K562 (cell line): ENCODE measurements around the gene ARHGAP18. TPM values are rescaled to one million over a fixed set of nuclear protein-coding genes. Genes with fewer than 3 reads are reported as not detected.

ENCODE experiments used
- ATAC-seq: fragments of 200-7000 bp; cut with Tn5 transposase; 3 replicates; pipeline ENCODE4 v1.9.1; 2020; ENCODE audit warnings: moderate library complexity
- BruUV-seq: library from RNA; stranded (reverse); fragments of 400-500 nt; replicated peaks from 2 replicates; lab custom pipeline; 2021; lab: Mats Ljungman, UMichigan
- CTCF ChIA-PET: fragments of 300-600 bp; formaldehyde crosslinking; extraction: SDS; loops from one replicate; lab custom pipeline; 2021; ENCODE audit warnings: low intra/inter-chr PET ratio; lab: Yijun Ruan, JAX
- POLR2A ChIA-PET: fragments of 300-600, 350-650 bp; sonication (Branson Sonifier 250); formaldehyde crosslinking; extraction: SDS; loops from one replicate; lab custom pipeline; 2021; ENCODE audit warnings: antibody characterized with exemption, inconsistent platforms; lab: Yijun Ruan, JAX
- DNase-seq, 4 experiments: peaks; one replicate each; pipeline versions ENCODE4 v3.0.0 to v3.0.0-alpha.2; 2011 to 2018; ENCODE audit warnings: low spot score in 3 of 4, mixed read lengths in 3 of 4; ENCODE audit errors: extremely low read depth in 1 of 4
- FAIRE-seq: peaks from 2 replicates; lab custom pipeline; 2011; peaks lifted over from hg19 to GRCh38; lab: Jason Lieb, UNC
- H2AFZ ChIP-seq: 2 replicates; pipeline ENCODE4 v1.6.0; 2011; ENCODE audit warnings: low read depth, low read length, control low read depth, inconsistent platforms
- H3K27ac ChIP-seq: fragments of 200-600 bp; 3 replicates; pipeline ENCODE4 v1.8.0; 2011; ENCODE audit warnings: low read depth, mild to moderate bottlenecking, control low read depth, inconsistent platforms, low read length, moderate library complexity, mixed read lengths; ENCODE audit errors: extremely low read depth
- H3K27me3 ChIP-seq, 2 experiments: fragments of 300-600 bp in 1 of 2; 2 replicates in 1 of 2; 3 replicates in 1 of 2; pipeline versions ENCODE4 v1.6.0 to v1.8.0; 2011; ENCODE audit warnings: inconsistent platforms in 2 of 2, low read length in 2 of 2, mild to moderate bottlenecking in 1 of 2, mixed read lengths in 1 of 2, moderate library complexity in 1 of 2; ENCODE audit not compliant: control insufficient read depth in 2 of 2, insufficient read depth in 2 of 2
- H3K36me3 ChIP-seq: fragments of 300-600 bp; 3 replicates; pipeline ENCODE4 v1.8.0; 2011; ENCODE audit warnings: mild to moderate bottlenecking, low read length, inconsistent platforms; ENCODE audit not compliant: control insufficient read depth, insufficient read depth
- H3K4me1 ChIP-seq, 2 experiments: fragments of 200-600 bp in 1 of 2; replicated peaks in 1 of 2; 2 replicates in 1 of 2; 3 replicates in 1 of 2; pipeline versions ENCODE4 v1.5.1 to v1.8.0; 2011; ENCODE audit warnings: inconsistent platforms in 2 of 2, low read length in 2 of 2, mild to moderate bottlenecking in 1 of 2, mixed read lengths in 1 of 2, moderate library complexity in 1 of 2; ENCODE audit not compliant: control insufficient read depth in 2 of 2, insufficient read depth in 2 of 2
- H3K4me2 ChIP-seq: 2 replicates; pipeline ENCODE4 v1.6.1; 2011; ENCODE audit warnings: low read length, control low read depth, inconsistent platforms, mixed read lengths; ENCODE audit not compliant: insufficient read depth
- H3K4me3 ChIP-seq: fragments of 200-600 bp; sonication (generic), shearing (Covaris generic); 2 replicates; pipeline ENCODE4 v1.5.1; 2016; ENCODE audit warnings: control low read depth, inconsistent platforms
- H3K79me2 ChIP-seq: fragments of 200-600 bp; 3 replicates; pipeline ENCODE4 v1.8.0; 2011; ENCODE audit warnings: low read length, inconsistent platforms; ENCODE audit not compliant: control insufficient read depth, insufficient read depth
- H3K9ac ChIP-seq, 2 experiments: 2 replicates each; pipeline versions ENCODE4 v1.6.0 to v1.6.1; 2011; ENCODE audit warnings: low read depth in 2 of 2, low read length in 2 of 2, control low read depth in 1 of 2, inconsistent platforms in 1 of 2, mild to moderate bottlenecking in 1 of 2, mixed read lengths in 1 of 2; ENCODE audit not compliant: insufficient read depth in 1 of 2
- H3K9me1 ChIP-seq: one replicate; pipeline ENCODE4 v1.6.0; 2011; ENCODE audit warnings: inconsistent platforms, mild to moderate bottlenecking, low read length, moderate library complexity; ENCODE audit not compliant: control insufficient read depth, insufficient read depth
- H3K9me3 ChIP-seq: replicated peaks from 2 replicates; pipeline ENCODE4 v1.5.1; 2011; ENCODE audit warnings: low read depth, low read length, inconsistent platforms; ENCODE audit not compliant: control insufficient read depth, insufficient read depth
- H4K20me1 ChIP-seq: replicated peaks from 2 replicates; pipeline ENCODE4 v1.6.1; 2011; ENCODE audit warnings: low read length, inconsistent platforms, mixed read lengths; ENCODE audit not compliant: control insufficient read depth, insufficient read depth
- CBFA2T2 ChIP-seq: fragments of 450-650 bp; conservative IDR thresholded peaks from 2 replicates; pipeline ENCODE4 v1.6.1; 2017; ENCODE audit warnings: mild to moderate bottlenecking
- CC2D1A ChIP-seq: fragments of 450-650 bp; IDR thresholded peaks from 2 replicates; pipeline ENCODE4 v1.6.1; 2017; ENCODE audit warnings: mild to moderate bottlenecking
- CEBPG ChIP-seq, 3 experiments: fragments of 200-800 bp in 1 of 3; sonication (Bioruptor generic) in 1 of 3; sonication (generic) in 1 of 3; formaldehyde crosslinking in 1 of 3; IDR thresholded peaks in 2 of 3; conservative IDR thresholded peaks in 1 of 3; 2 replicates each; pipeline versions ENCODE4 v1.6.1 to v1.8.0; 2016 to 2022; ENCODE audit warnings: missing compliant biosample characterization in 2 of 3, missing genetic modification characterization in 2 of 3, mild to moderate bottlenecking in 1 of 3, missing genetic modification reagents in 1 of 3
- ERF ChIP-seq: fragments of 450-650 bp; formaldehyde crosslinking; IDR thresholded peaks from 2 replicates; pipeline ENCODE4 v1.4.0; 2020; ENCODE audit warnings: mild to moderate bottlenecking, mixed read lengths
- FOXJ3 ChIP-seq: sonication (generic); formaldehyde crosslinking; IDR thresholded peaks from 2 replicates; pipeline ENCODE4 v1.4.0; 2020; ENCODE audit warnings: mild to moderate bottlenecking, missing genetic modification reagents
- GABPA ChIP-seq: fragments of 200-800 bp; sonication (Bioruptor generic); conservative IDR thresholded peaks from 2 replicates; pipeline ENCODE4 v1.6.1; 2016; ENCODE audit warnings: low read depth, missing genetic modification characterization, missing compliant biosample characterization
- KDM4B ChIP-seq, 2 experiments: fragments of 450-650 bp in 1 of 2; sonication (generic) in 1 of 2; IDR thresholded peaks; 2 replicates each; pipeline ENCODE4 v1.6.1; 2016 to 2017; ENCODE audit warnings: borderline replicate concordance in 2 of 2, antibody characterized with exemption in 1 of 2, low read depth in 1 of 2, mild to moderate bottlenecking in 1 of 2
- NCOR1 ChIP-seq: fragments of 450-650 bp; IDR thresholded peaks from 2 replicates; pipeline ENCODE4 v1.6.1; 2016; ENCODE audit warnings: mild to moderate bottlenecking, moderate library complexity
- RBM15 ChIP-seq: fragments of 200-400 bp; formaldehyde crosslinking; IDR thresholded peaks from 2 replicates; pipeline ENCODE4 v1.6.1; 2018; ENCODE audit warnings: mild to moderate bottlenecking, low read length, moderate library complexity; ENCODE audit not compliant: insufficient read depth
- TCF7 ChIP-seq: sonication (generic); IDR thresholded peaks from 2 replicates; pipeline ENCODE4 v1.6.1; 2016; ENCODE audit warnings: antibody characterized with exemption, borderline replicate concordance
- ZNF280A ChIP-seq: fragments of 450-650 bp; IDR thresholded peaks from 2 replicates; pipeline ENCODE4 v1.6.1; 2018; ENCODE audit warnings: mild to moderate bottlenecking, low read depth; ENCODE audit not compliant: partially characterized antibody
- ZNF347 ChIP-seq: fragments of 450-650 bp; formaldehyde crosslinking; IDR thresholded peaks from 2 replicates; pipeline ENCODE4 v1.4.0; 2020; ENCODE audit warnings: low read depth, mild to moderate bottlenecking, moderate library complexity
- ZNF699 ChIP-seq: fragments of 250-450 bp; sonication (Bioruptor Pico); IDR thresholded peaks from 2 replicates; pipeline ENCODE4 v1.8.0; 2021; ENCODE audit warnings: mild to moderate bottlenecking, moderate library complexity; ENCODE audit not compliant: insufficient replicate concordance
- WGBS: fragments of 100-300 bp; shearing (Covaris generic); methylation state at CpG from one replicate; pipeline ENCODE4 v1.1.6; 2016; ENCODE audit warnings: low coverage, mixed read lengths; ENCODE audit not compliant: insufficient coverage; ENCODE audit errors: missing lambda C conversion rate; 5-methylcytosine and 5-hydroxymethylcytosine counted together
- in situ Hi-C: fragments of 300-500 bp; cut with MboI; formaldehyde crosslinking; loops from 4 replicates; pipeline ENCODE4 v1.15.0; 2018; ENCODE audit warnings: inconsistent platforms, mixed read lengths
- intact Hi-C: fragments of 100-400 bp; cut with micrococcal nuclease; formaldehyde crosslinking; loops from 2 replicates; pipeline ENCODE4 v1.14.2; 2022
- polyA plus RNA-seq, 8 experiments: library from polyadenylated mRNA; depleted of rRNA in 4 of 8; stranded (reverse) in 5 of 8; unstranded in 3 of 8; fragments of >200 nt; fragmentation: Nextera tagmentation in 2 of 8; fragmentation: Illumina TruSeq in 1 of 8; extraction: Ambion mirVana in 2 of 8; extraction: Trizol in 1 of 8; gene quantifications; 2 replicates each; pipeline versions ENCODE4 v1.2.1 to v1.2.3, GENCODE V29; 2011 to 2014; ENCODE audit warnings: inconsistent platforms in 1 of 8, missing spikeins in 1 of 8
- total RNA-seq, 7 experiments: library from RNA; depleted of rRNA in 6 of 7; stranded (reverse); fragments of >200 nt in 6 of 7; fragmentation: Illumina TruSeq in 2 of 7; extraction: Trizol in 2 of 7; gene quantifications; 2 replicates each; pipeline versions ENCODE4 v1.2.1 to v1.2.3, GENCODE V29; 2011 to 2021; ENCODE audit warnings: low replicate concordance in 1 of 7
- TF ChIP-seq, protein P1 (sequence below): fragments of 450-650 bp; IDR thresholded peaks from 2 replicates; pipeline ENCODE4 v1.6.1; 2016; ENCODE audit warnings: borderline replicate concordance
- TF ChIP-seq, protein P2 (sequence below), 3 experiments: IDR thresholded peaks in 2 of 3; conservative IDR thresholded peaks in 1 of 3; 2 replicates each; pipeline ENCODE4 v1.5.1; 2011 to 2012; ENCODE audit warnings: low read length in 3 of 3, mild to moderate bottlenecking in 3 of 3, control low read depth in 2 of 3, improper control_type of control experiment in 1 of 3, inconsistent platforms in 1 of 3, low read depth in 1 of 3, mixed read lengths in 1 of 3, moderate library complexity in 1 of 3; ENCODE audit not compliant: insufficient read depth in 2 of 3

The ARHGAP18 gene
- total and polyA plus RNA-seq, 9 of the 15 experiments (the other 6 are each of a cell fraction or from before 2014, with no cell fraction given): 13.3 to 29.7 (median 21.1) TPM

DNA sequence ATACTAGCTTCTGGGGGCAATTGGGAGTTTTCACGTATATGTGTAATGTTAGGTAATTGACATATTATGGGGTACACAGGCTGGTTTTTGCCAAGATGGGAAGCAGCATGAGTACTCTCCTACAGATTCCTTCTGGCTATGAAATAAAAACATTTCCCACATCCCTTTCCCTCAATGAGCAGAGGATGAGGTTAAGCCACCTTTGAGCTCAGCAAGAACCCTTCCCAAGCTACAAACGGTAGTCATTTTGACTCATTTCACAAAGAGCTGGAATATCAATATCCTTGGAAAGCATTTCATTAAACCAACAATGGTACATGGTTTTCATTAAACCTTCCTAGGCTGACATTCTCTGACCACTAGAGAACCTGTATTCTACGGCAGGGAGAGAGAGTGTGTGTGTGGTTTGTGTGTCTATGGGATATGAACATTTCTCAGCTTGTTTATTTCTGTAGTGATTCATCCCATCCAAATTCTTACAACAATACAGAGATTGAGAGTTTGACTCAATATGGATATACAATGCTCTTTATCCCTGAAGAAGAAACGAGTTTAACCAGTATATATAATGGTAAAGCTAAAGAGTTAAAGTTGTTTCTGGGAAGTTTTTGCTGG is 119.5 kb downstream of the ARHGAP18 start (continued):
- TF ChIP-seq ZNF280A: no peak
- TF ChIP-seq ZNF699: no peak
- TF ChIP-seq, all 486 proteins: peak for 0

DNA sequence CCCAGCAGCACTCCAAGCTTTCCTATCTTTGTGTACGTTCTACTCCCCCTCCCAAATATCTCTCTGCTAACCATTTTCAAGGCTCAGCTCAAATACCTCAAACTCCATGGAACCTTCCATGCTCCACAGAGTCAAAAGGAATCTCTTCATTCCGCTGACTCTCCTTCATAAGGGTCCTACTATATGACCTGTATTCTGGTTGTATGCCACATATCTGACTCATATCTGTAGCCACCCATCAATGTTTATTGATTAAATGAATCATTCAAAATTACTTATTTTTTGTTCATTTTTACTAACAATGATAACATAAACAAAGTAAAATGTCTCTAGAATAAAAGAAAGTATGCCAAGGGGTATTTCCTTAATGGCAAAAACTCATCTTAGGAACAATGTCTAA is 123.2 kb downstream of the ARHGAP18 start:
- H3K27ac ChIP-seq: no peak overlapping the region
- H3K4me1 ChIP-seq: no peaks in the 10 kb centered on the region
- 66% methylated on average over 2 of the region's 2 CpGs for whole genome bisulfite sequencing
- in situ Hi-C loops: loop anchor here (25.0 kb wide), 1 partner anchor 425 kb away; the partner anchor contains the start of gene L3MBTL3
- DNase-seq: no peak
- ChIA-PET CTCF (no interaction called here), POLR2A (no interaction called here)
- H3K9me1 ChIP-seq: no peaks in the 10 kb centered on the region
- H3K9ac ChIP-seq: no peak overlapping the region
- FAIRE-seq: no peak
- H3K27me3 ChIP-seq: no peaks in the 10 kb centered on the region
- ATAC-seq: no peak
- BruUV-seq: no TSS peak
- intact Hi-C loops: no loop called here
- no peak overlapping the region for H3K4me2 ChIP-seq
- no peak overlapping the region for H2AFZ ChIP-seq
- no peaks in the 10 kb centered on the region for H4K20me1 ChIP-seq
- H3K9me3 ChIP-seq: no peaks in the 10 kb centered on the region
- no peaks in the 10 kb centered on the region; the same call in 1 of the 3 replicates for H3K36me3 ChIP-seq
- H3K79me2 ChIP-seq: no peaks in the 10 kb centered on the region
- H3K4me3 ChIP-seq: no peak overlapping the region
- TF ChIP-seq, protein P1, sequence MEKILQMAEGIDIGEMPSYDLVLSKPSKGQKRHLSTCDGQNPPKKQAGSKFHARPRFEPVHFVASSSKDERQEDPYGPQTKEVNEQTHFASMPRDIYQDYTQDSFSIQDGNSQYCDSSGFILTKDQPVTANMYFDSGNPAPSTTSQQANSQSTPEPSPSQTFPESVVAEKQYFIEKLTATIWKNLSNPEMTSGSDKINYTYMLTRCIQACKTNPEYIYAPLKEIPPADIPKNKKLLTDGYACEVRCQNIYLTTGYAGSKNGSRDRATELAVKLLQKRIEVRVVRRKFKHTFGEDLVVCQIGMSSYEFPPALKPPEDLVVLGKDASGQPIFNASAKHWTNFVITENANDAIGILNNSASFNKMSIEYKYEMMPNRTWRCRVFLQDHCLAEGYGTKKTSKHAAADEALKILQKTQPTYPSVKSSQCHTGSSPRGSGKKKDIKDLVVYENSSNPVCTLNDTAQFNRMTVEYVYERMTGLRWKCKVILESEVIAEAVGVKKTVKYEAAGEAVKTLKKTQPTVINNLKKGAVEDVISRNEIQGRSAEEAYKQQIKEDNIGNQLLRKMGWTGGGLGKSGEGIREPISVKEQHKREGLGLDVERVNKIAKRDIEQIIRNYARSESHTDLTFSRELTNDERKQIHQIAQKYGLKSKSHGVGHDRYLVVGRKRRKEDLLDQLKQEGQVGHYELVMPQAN: no peak
- no peak for TF ChIP-seq TCF7
- TF ChIP-seq, protein P2, sequence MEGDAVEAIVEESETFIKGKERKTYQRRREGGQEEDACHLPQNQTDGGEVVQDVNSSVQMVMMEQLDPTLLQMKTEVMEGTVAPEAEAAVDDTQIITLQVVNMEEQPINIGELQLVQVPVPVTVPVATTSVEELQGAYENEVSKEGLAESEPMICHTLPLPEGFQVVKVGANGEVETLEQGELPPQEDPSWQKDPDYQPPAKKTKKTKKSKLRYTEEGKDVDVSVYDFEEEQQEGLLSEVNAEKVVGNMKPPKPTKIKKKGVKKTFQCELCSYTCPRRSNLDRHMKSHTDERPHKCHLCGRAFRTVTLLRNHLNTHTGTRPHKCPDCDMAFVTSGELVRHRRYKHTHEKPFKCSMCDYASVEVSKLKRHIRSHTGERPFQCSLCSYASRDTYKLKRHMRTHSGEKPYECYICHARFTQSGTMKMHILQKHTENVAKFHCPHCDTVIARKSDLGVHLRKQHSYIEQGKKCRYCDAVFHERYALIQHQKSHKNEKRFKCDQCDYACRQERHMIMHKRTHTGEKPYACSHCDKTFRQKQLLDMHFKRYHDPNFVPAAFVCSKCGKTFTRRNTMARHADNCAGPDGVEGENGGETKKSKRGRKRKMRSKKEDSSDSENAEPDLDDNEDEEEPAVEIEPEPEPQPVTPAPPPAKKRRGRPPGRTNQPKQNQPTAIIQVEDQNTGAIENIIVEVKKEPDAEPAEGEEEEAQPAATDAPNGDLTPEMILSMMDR (IDR thresholded peaks at IDR 0.05 in 2 of 3, conservative IDR thresholded peaks at IDR 0.05 in 1 of 3; ENCODE audit: insufficient read depth in 2 of 3, low read depth in 1 of 3, low read length in 3 of 3): no peak
- no peak for TF ChIP-seq ZNF347
- no peak for TF ChIP-seq NCOR1
- TF ChIP-seq CC2D1A: no peak
- TF ChIP-seq CBFA2T2: no peak
- no peak for TF ChIP-seq ERF (CRISPR knock-in tag)
- TF ChIP-seq GABPA (tag): no peak
- TF ChIP-seq CEBPG (CRISPR knock-in tag; IDR thresholded peaks at IDR 0.05): no peak
- TF ChIP-seq CEBPG (tag; conservative IDR thresholded peaks at IDR 0.05 in 1 of 2, IDR thresholded peaks at IDR 0.05 in 1 of 2): no peak
- TF ChIP-seq RBM15: no peak
- no peak for TF ChIP-seq KDM4B (IDR thresholded peaks at IDR 0.05; ENCODE audit: borderline replicate concordance in 2 of 2, low read depth in 1 of 2)
- TF ChIP-seq FOXJ3 (CRISPR knock-in tag): no peak
